GM19328 (cell line): ENCODE data around the gene TRIO.
A peak's percentile ranks its signal among the peaks of the same experiment; 100 is the strongest.

Experiments used
- ATAC-seq: cut with Tn5 transposase; IDR thresholded peaks from one replicate; pipeline ENCODE4 v1.9.1; 2021; ENCODE audit warnings: mild to moderate bottlenecking, moderate library complexity; ENCODE audit not compliant: unreplicated experiment

The TRIO gene

DNA sequence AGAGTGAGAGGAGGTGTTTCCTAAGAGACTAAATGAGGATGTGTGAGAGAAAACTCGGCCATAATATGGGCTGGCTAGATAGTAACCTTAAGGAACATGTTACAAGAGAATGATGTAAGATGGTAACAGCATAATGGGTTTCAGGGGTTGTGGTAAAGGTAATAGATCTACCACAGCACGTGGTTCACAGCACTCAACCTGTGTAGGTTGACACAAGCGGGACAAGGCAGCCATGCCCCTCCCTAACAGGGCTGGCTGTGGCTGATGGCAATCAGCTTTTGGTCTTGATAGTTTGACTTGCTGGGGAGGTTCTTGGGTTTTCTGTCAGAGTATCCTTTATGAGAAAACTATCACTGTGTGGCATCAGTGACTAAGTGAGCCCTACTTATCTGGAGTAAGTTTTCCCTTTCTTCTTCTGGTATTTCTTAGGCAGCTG lies 138.6 kb downstream of the TRIO start:
- no peak for ATAC-seq

DNA sequence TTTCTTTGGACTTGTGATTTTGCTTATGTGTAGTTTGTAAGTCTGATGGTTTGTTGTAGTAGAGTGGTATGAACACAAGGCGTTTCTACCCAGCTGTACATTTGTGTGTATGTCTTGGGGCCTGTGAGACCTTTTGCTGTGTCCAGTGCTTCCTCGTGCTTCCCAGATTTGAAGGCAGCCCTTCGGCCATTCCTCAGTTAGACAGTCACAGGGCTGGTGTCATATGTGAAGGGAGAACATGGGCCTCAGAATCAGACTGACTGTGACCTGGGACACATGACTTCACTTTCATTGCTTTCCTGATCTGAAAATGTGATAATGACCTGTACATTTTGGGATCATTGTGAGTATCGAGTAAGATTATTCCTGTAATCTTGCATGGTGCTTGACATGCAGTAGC lies 140.0 kb downstream of the TRIO start:
- ATAC-seq: no peak

DNA sequence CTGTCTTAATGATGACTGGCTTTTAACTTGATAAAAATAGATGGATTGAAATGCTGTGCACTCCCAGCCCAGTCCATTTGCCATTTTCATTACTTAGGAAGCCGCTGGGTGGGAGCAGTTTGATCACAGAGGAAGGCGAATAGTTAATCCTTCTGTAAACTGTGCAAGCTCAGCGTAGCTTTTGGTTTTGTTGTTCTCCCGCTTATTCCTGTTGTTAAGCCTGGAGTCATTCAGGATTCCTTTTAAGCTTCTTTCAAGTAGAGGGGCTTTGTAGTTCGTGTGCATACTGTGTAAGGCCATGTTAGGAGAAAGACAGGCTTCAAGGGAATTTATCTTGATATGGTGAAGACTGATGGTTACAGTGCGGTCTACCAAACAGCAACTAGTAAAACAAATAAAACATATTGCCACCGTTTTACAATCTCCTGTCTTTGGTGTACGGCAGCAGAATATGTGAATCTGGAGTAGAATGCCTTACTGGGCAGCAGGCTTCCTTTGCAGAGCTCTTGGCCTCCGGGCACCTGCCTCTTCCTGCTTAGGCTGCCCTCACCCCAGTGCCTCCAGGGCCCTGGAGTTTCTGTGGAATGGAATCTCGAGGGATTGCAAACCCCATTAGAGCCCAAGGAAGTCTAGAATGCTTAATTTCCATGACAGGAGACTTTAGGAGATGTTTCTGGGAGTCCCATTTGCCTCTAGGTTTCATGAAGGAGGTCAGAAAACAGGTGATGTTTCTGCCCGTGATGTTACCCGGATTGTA lies 141.4 kb downstream of the TRIO start:
- no peak for ATAC-seq

DNA sequence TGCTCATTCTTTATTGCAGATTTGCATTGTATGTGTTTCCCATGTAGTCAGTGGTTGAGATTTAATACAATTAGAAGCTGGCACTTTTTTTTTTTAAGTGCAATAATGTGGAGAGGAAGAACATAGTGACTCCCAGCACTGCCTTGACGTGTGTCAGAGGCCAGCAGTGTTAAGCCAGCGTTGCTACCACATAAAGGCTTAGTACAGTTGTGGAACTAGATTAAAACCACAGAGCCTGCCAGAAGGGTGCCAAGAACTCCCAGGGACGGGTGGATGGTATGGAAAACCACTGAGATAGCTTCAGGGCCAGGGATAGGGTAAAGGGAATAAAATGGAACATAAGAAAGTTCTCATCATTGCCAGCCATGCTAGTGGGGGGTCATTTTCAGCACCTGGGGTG lies 142.9 kb downstream of the TRIO start:
- ATAC-seq: no peak

DNA sequence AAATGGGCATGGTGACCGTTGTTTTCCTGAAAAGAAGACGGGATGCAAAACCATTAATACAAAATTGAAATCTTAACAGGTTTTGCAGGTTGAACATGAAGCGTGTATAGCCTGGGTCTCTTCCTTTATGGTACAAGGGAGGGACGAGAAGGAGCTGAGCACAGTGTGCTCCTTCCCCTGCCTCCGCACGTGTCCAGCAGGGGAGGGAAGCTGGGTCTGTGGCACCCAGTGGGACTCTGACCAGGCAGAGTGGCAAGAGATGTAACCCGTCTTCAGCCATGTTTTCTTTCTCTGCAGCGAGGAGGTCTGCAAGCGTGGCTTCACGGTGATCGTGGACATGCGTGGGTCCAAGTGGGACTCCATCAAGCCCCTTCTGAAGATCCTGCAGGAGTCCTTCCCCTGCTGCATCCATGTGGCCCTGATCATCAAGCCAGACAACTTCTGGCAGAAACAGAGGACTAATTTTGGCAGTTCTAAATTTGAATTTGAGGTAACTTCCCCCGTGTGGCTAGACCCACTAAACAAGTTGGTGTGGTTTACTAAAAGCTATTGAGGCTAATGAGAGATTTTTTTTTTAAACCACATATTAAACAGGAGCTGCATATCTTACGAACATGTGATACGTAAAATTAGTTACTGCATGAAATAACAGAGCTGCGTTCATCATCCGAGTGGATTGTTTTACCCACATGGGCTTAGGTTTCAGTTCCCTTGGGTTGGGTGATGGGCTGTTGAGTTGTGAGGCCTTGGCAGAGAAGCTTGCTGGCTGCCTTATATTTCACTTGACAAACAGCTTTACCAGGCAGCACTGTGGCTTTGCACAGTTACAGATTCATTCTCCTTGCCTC lies 143.7 kb downstream of the TRIO start:
- peak; percentile 87 for ATAC-seq

DNA sequence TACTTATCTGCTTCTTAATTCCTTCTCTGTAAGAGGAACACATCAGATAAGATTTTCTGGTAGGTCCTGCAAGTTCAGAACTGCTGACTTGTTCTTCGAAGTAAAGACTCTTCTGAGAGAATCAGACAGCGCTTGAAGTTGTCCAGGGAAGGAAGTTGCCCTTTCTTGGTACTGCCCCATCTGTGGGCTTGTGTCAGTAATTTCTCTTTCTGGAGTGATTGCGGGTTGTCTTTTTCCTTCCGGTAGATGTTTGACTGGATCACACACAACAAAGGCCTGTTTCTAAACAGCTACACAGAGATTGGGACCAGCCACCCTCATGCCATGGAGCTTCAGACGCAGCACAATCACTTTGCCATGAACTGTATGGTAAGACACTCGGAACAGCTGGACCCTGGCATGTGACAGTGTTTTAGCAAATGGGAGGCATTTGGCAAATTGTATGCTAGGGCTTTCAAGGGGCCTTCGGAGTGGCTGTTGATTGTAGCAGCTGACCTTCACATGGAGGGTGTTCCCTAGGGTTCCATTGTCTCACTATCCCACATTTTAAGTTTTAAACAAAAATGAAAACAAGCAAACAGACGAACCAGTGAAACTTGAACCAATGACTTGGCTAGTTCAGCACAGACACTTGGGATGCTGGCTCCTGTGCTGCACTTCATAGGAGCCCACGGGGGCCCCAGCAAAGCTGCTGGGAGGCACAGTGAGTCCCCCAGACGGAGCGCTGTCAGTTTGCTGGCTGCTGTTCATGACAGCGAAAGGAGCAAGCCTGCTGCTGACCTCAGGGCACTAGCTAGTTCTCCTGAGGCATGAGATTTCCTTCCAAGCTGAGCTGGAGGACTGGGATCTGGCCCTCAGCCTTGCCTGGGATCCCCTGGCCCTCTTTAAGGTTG lies 149.9 kb downstream of the TRIO start:
- no peak for ATAC-seq

DNA sequence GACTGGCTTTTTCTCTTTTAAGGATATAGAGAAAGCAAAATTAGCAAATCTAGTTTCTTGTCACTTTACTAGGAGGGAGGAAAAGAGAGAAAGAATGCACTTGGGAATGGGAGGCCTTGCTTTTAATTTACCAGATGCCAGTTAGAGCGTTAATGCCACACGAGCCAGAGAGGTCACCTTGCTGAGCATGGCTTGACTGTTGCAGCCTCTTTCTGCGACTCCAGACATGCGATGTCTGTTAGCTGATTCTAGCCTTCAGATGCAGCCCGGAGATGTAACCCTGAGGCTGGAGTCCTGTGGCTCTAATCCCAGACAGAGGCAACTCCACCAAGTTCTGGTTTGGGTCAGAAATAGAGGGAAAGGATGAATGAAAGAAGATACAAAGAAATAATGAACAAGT lies 152.5 kb downstream of the TRIO start:
- ATAC-seq: no peak

DNA sequence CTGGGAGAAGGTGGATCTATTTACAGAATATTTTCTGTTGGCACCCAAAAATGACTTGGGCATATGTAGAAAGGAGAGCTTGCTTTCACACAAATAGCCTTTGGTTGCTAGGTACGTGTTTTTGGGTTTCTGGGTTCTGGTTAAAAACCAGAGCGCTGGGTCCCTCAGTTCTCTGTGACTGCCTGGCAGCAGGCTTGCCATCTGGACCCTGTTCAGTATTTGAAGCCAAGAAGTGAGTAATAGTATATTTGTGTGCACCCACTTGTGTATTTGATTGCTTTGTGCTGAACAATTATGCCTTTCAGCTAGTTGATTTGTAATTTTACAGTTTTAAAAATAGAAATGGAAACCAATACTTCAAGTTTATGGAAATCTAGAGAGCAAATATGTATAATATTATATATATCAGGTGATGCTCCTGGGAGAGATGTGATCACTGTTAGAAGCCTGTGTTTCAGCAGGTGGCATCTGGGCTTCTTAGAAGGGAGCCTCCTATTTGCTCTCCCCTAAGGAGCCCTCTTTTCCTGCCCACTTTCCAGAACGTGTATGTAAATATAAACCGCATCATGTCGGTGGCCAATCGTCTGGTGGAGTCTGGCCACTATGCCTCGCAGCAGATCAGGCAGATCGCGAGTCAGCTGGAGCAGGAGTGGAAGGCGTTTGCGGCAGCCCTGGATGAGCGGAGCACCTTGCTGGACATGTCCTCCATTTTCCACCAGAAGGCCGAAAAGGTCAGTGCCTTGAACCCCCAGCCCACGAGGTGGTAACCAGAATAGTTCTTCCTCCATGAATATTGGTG lies 153.6 kb downstream of the TRIO start:
- no peak for ATAC-seq

DNA sequence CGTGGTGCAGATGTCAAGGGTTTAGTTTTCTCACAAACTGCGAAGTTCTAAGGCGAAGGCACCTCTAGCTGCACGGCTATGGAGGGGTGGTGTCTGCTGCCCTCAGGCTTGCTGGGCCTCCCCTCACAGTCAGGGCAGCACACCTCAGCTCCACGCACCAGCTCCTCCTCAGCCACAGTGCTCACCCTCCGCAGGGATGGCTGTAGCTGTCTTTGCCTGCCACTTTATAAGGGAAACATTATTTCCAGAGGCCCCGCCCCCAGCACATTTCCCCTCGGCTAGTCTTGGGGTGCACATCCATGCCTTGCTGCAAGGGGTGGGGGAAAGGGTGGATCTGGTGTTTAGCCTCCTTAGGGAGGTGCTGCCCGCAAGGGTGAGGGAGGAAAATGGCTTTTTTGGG lies 154.6 kb downstream of the TRIO start:
- no peak for ATAC-seq

DNA sequence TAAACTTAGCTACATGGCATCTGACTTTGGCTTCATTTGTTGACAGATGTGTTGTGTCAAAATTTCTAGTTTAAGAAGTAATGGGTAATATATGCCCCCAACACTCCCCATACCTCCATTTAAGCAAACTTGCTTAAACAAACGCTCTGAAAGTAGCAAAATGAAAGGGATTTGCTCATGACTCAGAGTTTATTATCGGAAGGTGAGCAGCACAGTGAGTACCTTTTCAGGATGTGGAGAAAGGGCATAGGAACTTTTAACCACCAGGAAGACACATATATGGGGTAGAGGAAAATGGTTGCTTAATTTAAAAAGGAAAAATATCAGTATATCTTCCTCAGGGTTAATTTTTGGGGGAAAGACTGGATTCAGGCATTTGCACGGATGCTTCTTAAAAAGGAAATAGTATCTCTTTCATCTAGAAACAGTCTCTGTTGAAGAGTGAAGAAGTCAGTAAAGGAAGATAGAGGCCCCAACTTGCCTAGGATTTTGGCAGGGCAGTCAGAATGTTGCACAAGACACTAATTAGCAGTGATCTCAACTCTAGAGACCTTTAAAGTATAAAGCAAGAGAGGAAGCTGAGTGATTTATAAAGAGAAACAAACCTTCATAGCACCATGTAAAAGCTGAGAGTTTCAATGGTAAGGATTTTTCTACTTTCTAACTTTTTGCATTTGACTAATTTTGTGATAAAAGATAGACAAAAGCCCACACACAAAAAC lies 155.1 kb downstream of the TRIO start:
- no peak for ATAC-seq

DNA sequence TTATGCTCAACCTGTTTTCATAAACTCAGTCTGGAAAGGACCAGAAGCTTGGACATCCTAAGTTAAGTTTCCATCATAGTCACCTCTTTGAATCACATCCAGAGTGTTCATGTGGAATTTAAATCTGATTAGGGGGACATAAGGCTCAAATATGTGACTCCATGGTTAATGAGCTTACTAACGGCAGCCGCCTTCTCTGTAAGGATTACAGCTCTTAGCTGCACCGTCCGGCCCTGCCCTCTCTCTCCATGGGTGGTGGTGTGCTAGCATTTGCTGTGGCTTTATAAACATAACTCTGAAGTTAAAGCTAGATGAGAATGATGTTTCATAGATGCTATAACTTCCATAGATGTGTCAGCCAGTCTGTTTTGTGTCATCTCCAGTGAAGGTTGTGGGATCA lies 156.5 kb downstream of the TRIO start:
- no peak for ATAC-seq

DNA sequence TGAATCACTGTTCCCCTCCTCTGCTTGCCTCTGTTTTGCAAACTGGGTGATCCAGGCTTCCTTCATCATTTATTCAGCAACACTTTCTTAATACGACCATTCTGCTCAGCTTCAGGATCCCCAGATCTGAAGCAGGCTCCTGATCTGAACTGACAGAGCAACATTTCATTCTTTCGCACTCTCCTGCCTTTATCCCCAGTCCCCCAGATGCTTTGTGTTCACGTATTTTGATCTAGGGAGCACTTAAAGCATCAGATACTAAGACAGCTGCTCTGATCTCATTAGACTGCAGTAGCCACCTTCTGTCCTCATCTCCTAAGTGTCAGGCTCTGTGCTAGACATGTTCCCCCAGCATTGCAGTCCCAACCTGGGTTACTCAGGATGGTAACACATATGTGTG lies 158.0 kb downstream of the TRIO start:
- ATAC-seq: no peak

DNA sequence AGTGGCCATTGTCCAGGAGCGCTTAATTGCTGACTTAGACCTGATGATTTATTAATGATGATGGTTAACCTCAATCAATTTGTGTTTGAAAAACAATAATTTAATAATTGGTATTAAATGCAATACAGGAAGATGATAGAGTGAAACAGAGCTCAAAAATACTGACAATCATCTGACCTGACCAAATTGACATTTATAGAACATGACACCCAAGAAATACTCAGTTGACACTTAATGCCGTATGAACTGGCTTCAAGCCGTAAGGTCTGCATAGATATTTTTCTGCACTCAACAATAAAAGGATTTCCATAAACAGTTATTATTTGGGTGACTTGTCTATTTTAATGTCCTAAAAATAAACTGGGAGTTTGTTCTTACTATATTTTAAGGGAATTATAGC lies 159.2 kb downstream of the TRIO start:
- ATAC-seq: no peak

DNA sequence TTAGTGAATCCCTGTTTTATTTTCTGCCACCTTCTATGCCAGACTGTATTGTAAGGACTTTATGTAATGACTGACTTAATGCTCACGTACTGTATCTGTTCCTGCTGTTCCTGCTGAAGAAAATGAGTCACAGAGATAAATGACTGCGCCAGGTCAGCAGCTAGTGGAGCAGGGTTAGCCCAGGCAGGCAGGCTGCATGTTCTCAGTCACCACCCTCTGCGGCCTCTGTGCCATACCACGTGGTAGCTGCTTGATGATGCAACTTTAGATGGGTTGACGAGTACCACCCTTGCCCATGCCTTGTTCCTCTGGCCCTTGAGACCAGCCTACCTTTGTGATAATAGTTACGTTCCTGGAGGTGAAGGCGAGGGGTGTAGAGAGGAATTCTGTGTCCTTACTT lies 161.9 kb downstream of the TRIO start:
- no peak for ATAC-seq

DNA sequence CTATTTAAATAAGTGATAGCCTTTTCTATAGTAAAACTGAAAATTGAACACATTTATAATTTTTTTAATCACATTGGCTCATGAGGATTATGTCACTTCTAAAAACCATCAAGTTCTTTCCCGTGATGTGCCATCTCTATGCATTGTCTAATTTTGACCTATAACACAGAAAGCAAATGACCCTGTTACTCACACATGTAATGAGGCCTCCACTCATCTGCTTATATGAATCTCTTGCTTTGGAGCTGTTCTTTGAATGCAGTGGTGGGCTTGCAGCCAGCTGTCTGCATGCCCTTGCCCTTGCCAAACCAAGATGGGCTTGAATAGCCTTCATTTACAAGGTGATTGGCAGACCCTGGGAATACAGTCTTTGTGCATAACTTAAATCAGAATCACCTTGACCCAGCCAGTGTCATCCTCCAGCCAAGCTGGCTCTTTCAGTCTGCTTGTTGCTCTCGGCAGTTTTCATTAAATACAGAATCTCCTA lies 163.2 kb downstream of the TRIO start:
- ATAC-seq: no peak

DNA sequence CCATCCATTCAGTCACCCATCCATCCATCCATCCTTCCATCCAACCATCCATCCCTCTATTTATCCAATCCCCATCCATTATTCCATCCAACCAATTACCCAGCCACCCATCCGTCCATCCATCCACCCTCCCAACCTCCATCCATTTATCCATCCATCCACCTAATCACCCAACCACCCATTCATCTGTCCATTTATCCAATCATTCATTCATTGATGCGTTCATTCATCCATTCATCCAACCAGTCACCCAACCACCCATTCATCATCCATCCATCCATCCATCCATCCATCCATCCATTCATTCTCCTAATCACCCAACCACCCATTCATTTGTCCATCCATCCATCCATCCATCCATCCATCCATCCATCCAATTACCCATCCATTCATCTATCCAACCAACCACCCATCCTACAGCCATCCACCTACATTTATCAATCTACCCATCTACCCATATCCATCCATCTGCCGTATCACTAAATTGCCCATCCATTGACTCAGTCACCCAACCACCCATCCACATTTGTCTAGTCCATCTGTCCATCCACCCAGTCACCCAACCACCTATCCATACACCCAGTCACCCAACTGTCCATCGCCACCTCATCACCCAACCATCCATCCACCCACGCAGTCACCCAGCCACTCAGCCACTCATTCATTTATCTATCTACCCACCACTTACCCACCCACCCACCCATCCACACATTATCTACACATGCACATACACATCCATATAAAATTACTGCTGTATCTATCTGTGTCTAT lies 165.4 kb downstream of the TRIO start:
- ATAC-seq: no peak

DNA sequence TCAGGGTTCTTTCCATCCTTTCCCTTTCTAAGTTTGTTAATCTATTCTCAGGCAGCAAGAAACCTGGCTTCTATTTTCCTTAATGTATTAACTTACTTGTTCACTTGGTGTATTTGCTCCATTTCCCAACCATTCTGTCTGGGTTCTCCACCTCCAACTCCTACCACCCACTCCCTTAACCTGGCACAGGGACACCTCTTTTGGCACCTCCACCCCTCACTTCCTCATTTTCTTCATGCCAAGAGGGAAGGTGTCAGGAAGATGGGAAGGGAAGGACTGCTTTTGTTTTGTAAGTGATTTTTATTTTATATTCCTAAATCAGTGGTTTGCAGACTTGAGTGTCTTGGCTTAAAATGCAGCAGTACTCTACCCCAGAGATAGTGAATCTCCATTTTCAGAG lies 166.1 kb downstream of the TRIO start:
- ATAC-seq: no peak

DNA sequence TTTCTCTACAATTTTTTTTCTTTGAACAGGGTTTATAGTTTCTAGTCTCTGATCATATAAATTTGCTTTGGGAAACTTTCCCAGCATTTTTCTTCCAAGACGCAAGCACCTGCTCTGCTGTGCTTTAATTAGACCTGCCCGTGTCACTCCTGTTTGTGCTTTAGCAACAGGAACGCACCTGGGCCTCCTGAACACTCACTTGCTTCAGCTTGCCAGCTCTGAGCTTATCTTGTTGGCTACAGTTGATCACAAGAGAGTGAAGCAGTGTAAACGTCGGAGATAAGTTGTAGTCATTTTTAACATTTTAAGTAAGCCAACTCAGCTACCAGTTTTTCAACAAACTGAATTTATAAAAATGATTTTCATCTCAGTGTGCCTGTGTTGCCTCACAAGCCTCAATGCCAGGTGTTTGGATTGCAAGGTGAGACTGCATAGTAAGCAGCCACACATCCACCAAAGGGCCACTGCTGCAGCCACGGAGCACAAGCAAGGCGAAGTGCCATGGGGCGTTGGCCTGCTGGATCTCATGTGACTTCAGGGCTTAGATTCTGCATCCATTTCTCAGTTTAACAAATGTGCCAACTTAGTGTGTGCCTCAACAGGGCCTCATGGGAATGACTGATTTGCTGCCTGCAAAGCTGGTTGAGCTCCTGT lies 166.9 kb downstream of the TRIO start:
- ATAC-seq: no peak
